Left renal cortex interstitium (tissue), 4 donors: ENCODE measurements around the gene PHC3. TPM values are rescaled to one million over a fixed set of nuclear protein-coding genes. Genes with fewer than 3 reads are reported as not detected.

ENCODE experiments used
- DNase-seq, 4 donors: peaks; one replicate each; pipeline ENCODE4 v3.0.0-alpha.2; 2013; ENCODE audit warnings: low read depth in 4 of 4, low spot score in 2 of 4, missing footprints in 1 of 4
- polyA plus RNA-seq, 4 donors: library from polyadenylated mRNA; unstranded; fragments of 120-200 nt; gene quantifications; one replicate each; pipeline ENCODE4 v1.2.1, GENCODE V29; 2013; ENCODE audit not compliant: insufficient read length in 4 of 4

The PHC3 gene
- polyA plus RNA-seq, 4 donors = 18.2 to 44.6 (median 29.1) TPM

GRCh38 chr3:170081079-170081741 lies 100.3 kb downstream of the PHC3 start:
- DNase-seq = no peak

- DNase-seq = no peak
Observed at GRCh38 chr3:170080605-170081004, 100.9 kb downstream of the PHC3 start.

DNA sequence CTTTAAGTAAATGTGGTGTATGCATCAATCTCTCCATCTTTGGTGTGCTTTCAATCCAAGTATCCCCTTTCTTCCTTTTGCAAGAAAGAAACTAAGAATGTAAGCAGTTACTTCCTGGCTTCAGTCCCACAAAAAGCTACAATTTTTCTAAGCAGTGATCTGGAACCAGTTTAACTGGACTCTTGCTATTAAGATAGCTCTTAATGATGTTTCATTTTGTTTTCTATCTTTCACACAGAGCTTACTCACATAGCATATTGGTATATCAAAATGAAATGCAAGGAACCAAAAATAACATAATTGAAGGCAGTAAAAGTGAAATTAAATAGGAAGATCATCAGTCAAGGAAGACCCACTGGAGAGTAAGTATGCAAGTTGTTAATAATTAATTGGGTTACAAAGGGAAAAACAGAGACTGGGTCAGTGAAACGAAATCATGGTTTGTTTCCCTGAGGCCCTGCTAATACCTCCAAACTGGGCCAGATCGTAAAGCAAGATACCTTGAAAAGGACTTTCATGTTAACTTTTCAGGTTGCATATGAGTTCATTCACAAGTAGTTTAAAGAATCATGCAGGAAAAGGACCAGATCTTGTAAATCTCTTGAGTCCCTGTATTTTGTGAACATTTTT lies 101.9 kb downstream of the PHC3 start:
- DNase-seq = no peak

DNA sequence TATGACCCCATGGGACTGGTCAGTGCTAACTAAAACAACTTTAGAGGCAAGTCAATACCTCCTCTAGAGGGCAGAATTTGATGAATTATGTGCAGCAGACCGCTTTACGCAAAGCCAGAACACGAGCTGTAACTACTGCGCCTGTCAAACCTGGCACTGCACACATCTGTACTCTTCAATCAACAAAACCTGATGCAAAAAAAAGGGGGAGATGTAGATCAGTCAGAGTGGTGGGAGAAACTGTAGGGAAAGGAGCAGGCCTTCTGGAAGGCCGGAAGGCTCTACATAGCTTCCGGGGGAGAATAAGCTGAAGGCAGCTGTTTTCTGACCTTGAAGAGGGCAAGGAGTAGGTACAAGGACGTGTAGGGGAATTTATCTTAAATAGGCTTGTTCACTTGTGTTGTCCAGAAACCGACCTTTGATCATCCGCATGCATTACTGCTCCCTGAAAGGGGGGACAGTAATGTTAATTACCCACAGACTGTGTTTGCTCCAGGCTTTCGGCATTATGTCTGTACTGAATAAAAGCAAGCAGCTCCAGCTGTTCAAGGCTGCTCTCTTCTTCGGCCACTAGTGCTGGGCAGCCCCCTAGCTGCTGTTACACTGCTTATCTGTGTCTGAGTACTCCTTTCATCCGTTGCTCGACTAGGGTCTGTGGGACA lies 102.8 kb downstream of the PHC3 start:
- DNase-seq = no peak

GRCh38 chr3:170077361-170077760 lies 104.2 kb downstream of the PHC3 start:
- no peak for DNase-seq

DNA sequence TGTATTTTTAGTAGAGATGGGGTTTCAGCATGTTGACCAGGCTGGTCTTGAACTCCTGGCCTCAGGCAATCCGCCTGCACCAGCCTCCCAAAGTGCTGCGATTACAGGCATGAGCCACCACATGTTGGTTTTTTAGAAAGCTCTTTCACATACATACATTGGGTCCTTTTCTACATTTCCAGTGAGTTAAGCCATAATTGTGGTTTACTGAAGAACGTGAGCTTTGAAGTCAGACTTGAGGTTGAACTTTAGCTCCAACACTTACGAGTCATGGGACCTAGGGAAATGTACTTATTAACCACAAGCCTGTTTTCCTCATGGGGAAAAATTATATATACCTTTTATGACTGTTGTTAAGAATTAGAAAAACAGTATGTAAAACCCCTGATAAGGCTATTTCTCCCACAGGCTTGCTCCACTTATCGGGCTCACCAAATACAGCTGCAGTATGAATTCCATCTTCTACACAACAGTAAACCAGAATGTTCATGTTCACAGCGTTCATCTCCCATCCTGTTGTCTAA lies 104.8 kb downstream of the PHC3 start:
- DNase-seq = no peak

DNA sequence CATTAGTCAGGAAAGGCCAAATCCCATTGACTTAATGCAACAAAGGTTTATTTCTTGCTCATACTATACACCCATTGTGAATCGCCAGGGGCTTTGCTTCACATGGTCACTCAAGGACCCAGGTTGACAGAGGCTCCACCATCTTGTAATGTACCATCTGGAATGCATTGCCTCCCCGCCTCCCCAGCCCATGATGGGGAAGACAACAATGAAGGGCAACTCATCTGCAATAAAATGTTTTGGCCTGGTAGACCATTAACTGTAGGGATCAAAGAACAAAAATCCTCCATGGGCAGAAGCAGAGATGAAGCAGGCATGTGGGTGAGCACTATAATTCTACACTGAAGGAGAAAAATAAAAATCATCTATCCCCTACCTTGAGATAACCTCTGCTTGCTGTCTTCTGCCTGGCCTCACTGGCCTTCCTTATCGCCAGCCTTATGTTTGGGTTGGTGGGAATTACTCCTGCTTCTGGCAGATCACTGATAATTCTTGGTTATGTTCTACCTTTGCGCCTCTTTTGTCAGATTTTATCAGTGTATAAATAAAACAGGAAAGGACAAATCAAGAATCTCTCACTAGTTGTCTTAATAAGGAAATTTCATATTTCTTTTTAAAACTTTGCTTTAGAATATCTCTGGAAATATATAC lies 106.0 kb downstream of the PHC3 start:
- DNase-seq = no peak

DNA sequence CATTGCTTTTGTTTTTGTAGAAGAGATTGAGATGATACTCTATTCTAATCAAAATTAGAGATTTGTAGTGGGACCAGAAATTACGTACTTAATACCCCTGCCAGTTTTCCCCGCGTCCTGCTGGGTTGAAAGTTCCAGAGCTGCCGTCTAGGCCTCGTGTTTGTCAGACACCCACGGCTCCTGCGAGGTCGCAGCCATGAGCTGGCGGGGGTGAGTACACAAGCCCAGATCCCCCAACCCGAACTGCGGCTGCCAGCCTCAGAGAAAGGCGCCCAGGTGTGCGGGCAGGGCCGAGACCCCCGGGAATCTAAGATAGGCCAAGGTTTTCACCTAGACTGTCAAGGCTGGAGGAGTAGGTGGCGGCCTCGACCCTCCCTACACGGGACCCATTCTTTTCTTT lies 117.4 kb downstream of the PHC3 start:
- no peak for DNase-seq

DNA sequence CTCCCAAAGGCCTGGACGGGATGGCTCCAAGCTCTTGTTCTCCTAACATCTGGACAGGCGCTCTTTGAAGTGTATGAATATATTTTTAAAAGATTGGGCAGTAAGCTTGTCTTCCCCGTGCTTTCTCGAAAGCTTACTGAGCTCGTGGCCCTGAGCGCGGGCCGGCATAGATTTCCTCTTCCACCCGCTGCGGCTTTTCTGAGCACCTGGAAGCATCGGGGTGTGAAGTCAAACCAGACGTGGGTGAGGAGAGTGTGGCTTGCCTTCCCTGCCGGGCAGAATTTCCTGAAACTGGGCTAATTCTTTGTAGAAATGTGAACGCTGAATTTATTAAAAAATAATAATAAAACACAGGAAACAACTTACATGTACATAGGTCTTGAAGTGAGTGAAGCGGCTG lies 117.8 kb downstream of the PHC3 start:
- no peak for DNase-seq

DNA sequence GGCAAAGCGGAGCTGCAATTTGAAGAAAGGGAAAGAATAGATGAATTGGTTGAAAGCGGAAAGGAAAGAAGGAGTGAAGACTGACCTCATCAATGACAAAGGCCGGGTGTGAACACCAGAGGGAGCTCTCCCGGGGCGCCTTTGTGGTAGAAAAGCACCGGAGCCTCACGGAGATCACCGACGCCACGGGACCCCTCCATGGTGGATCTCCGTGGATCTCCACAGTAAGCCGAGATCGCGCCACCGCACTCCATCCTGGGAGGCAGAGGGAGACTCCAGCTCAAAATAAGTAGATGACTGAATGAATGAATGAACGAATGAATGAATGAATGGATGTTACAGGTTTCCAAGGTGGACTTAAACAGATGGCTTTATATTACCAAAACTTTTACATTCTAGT lies 118.8 kb downstream of the PHC3 start:
- DNase-seq = no peak

GRCh38 chr3:170062068-170062467 lies 119.5 kb downstream of the PHC3 start:
- no peak for DNase-seq

DNA sequence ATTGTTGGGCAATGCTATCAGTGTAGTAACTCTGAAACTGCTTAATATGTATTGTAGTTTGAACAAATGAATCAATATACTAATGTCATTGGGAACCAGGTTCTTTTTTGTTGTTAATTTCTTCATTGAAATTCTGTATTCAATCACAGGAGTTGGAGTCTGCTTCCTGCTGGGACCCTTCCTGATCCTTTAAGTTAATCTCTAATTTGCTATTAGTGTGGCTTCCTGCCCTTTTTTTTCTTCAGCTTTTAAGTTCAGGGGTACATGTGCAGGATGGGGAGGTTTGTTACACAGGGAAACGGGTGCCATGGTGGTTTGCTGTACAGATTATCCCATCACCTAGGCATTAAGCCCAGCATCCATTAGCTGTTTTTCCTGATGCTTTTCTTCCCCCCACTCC lies 122.1 kb downstream of the PHC3 start:
- no peak for DNase-seq

DNA sequence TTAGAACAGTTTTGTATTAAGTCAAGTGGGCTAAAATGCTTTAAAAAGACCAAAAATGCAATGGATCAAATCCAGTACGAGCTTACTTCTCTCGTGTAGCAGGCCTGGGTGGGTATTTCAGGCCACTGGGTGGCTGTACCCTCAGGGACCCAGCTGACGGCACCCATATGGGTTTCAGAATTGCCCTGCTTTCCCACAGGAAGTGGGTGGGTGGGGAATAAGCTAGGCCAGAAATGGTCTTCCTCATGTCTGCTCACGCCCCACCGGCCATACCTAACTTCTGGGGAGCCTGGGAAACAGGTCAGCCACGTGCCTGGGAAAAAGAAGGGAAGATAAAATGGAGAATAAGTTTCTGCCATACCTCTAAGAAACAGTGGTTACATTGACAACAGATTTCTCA lies 123.4 kb downstream of the PHC3 start:
- DNase-seq = no peak

- DNase-seq = no peak
Observed at GRCh38 chr3:170057550-170057949, 124.0 kb downstream of the PHC3 start.

DNA sequence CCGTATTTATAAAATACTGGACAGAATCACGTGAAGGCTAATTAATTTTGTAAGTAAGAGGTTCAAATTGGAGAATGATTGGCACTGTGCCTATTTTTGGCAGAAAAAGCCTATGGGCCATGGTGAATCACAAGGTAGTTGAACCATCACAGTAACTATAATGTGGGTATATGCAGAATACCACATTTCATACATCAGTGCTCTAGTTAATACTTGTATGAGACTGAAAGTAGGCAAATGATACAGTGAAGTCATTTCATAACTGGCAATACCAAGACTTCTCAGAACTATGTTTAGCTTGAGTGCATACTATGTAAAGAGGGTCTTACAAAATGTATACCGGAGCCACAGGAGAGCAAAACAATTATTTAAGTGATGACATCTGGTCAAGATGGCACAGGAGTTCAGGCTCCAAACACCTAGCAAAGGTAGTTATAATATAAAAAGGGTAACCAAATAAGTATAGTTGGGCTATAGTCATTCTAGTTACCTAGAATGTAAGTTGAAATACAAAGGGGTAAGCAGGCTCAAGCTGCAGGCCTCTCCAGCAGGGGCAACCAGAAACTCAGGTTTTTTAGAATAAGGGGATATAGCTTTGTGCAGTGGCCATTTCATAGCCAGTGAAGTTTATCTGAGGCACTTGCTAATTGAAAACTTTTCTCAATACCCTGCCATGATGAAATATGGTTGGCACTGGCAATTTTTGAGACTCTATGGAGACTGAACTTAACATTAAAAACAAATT lies 124.7 kb downstream of the PHC3 start:
- no peak for DNase-seq

DNA sequence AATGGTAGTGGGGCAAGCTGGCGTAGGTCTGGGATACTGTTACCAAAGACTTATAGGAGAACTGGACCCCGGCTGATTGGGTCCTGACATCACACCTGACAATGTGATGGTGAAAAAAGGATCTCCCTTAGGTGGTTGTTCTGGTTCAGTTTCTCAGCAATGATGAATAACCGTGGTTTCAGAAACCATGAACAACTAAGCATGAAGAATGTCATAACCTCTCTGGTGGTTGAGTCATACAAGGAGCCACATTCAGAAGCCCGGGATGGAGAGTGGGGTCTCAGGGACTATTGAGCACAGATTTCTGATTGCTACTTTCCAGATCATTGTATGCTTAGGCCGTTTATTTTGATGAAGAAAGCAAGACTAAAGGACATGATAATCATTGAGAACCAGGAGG lies 126.3 kb downstream of the PHC3 start:
- no peak for DNase-seq

- DNase-seq = no peak
Observed at GRCh38 chr3:170054204-170054603, 127.3 kb downstream of the PHC3 start.

- DNase-seq = no peak
Observed at GRCh38 chr3:170052398-170052797, 129.1 kb downstream of the PHC3 start.

GRCh38 chr3:170050753-170051152 lies 130.8 kb downstream of the PHC3 start:
- no peak for DNase-seq

GRCh38 chr3:170049146-170050000 lies 132.2 kb downstream of the PHC3 start:
- no peak for DNase-seq
